ENCODE data around the gene CAPN10. TPM values are rescaled to one million over a fixed set of nuclear protein-coding genes. Genes with fewer than 3 reads are reported as not detected.

The CAPN10 gene
- total RNA-seq, 1 experiment from 2014 or later = 27.8 TPM

- H3K4me1 ChIP-seq = no peaks in the 10 kb centered on the region
- no peaks in the 10 kb centered on the region for H3K27me3 Mint-ChIP-seq (ENCODE audit: insufficient read depth, unreplicated experiment)
- no peaks in the 10 kb centered on the region for H3K9me3 Mint-ChIP-seq (ENCODE audit: unreplicated experiment)
Measured at GRCh38 chr2:240586919-240587800, 626 bp downstream of the CAPN10 start.

GRCh38 chr2:240588006-240588655, 1.6 kb downstream of the CAPN10 start:
- H3K27me3 Mint-ChIP-seq (ENCODE audit: insufficient read depth, unreplicated experiment) = no peaks in the 10 kb centered on the region

More at GRCh38 chr2:240586919-240587800, 626 bp downstream of the CAPN10 start:
- TF ChIP-seq CTCF (IDR thresholded peaks at IDR 0.05; ENCODE audit: insufficient read depth in 1 of 2, low read depth in 1 of 2, low read length in 1 of 2, severe bottlenecking in 1 of 2, unreplicated experiment in 1 of 2) = no peak
- Histone ChIP-seq H3K4me3 (ENCODE audit: low read depth, low read length) (peak overlapping the region; percentile 71), H3K9me3 (no peaks in the 10 kb centered on the region), H3K36me3 (ENCODE audit: control insufficient read depth, insufficient read depth, low read length) (no peaks in the 10 kb centered on the region), H3K27me3 (replicated peaks; ENCODE audit: control insufficient read depth, insufficient read depth, low read length) (no peaks in the 10 kb centered on the region)
- CTCF ChIA-PET = interaction anchor here (0.6 to 1.9 kb wide), 7 partner anchors 10 to 79 kb away, joined by 3 to 25 read pairs (median 4); partner anchors contain the start of gene DUSP28
- H3K4me3 Mint-ChIP-seq (ENCODE audit: unreplicated experiment) = peak overlapping the region; percentile 89
- H3K36me3 Mint-ChIP-seq (ENCODE audit: insufficient read depth, unreplicated experiment) = peaks cover 4% of the 10 kb centered on the region
- BruUV-seq (replicated peaks) = TSS peak; percentile 48
- peaks cover 16% of the 10 kb centered on the region for H3K4me1 Mint-ChIP-seq (ENCODE audit: low read depth, unreplicated experiment)
- intact Hi-C loops (cut with micrococcal nuclease; ENCODE audit: unreplicated experiment) = loop anchor here (1.0 kb wide), 1 partner anchor 17 kb away; no protein-coding TSS in a partner anchor
- H3K27ac Mint-ChIP-seq (ENCODE audit: unreplicated experiment) = no peak overlapping the region
- POLR2A ChIA-PET = interaction anchor here (0.6 to 3.6 kb wide), 4 partner anchors 18 to 271 kb away, joined by 3 to 31 read pairs (median 10); partner anchors contain the start of gene DUSP28
- peak in 1 of 2 experiments; percentile 43 for DNase-seq

More at GRCh38 chr2:240588006-240588655, 1.6 kb downstream of the CAPN10 start:
- POLR2A ChIA-PET = interaction anchor here (0.6 to 3.6 kb wide), 2 partner anchors 17 to 270 kb away, joined by 3 to 31 read pairs; no protein-coding TSS in a partner anchor
- DNase-seq = no peak
- no peaks in the 10 kb centered on the region for H3K27me3 ChIP-seq (replicated peaks; ENCODE audit: control insufficient read depth, insufficient read depth, low read length)
- CTCF ChIA-PET = no interaction called here
- BruUV-seq (replicated peaks) = no TSS peak
- H3K36me3 ChIP-seq (ENCODE audit: control insufficient read depth, insufficient read depth, low read length) = no peaks in the 10 kb centered on the region
- H3K36me3 Mint-ChIP-seq (ENCODE audit: insufficient read depth, unreplicated experiment) = peaks cover 4% of the 10 kb centered on the region
- H3K9me3 ChIP-seq = no peaks in the 10 kb centered on the region
- no peaks in the 10 kb centered on the region for H3K9me3 Mint-ChIP-seq (ENCODE audit: unreplicated experiment)
- H3K27ac Mint-ChIP-seq (ENCODE audit: unreplicated experiment) = no peak overlapping the region
- peak overlapping the region; percentile 71 for H3K4me3 ChIP-seq (ENCODE audit: low read depth, low read length)
- H3K4me1 ChIP-seq = no peaks in the 10 kb centered on the region
- peak overlapping the region; percentile 89 for H3K4me3 Mint-ChIP-seq (ENCODE audit: unreplicated experiment)
- H3K4me1 Mint-ChIP-seq (ENCODE audit: low read depth, unreplicated experiment) = peaks cover 16% of the 10 kb centered on the region
- TF ChIP-seq CTCF (IDR thresholded peaks at IDR 0.05; ENCODE audit: insufficient read depth in 1 of 2, low read depth in 1 of 2, low read length in 1 of 2, severe bottlenecking in 1 of 2, unreplicated experiment in 1 of 2) = no peak
- intact Hi-C loops (cut with micrococcal nuclease; ENCODE audit: unreplicated experiment) = no loop called here
